Activated T-cell treated with anti-CD3 and anti-CD28 coated beads for 1 hour (primary cell): ENCODE data around the gene NKRF.
A peak's percentile ranks its signal among the peaks of the same experiment; 100 is the strongest.

Experiments used
- DNase-seq: peaks from one replicate; pipeline ENCODE4 v3.0.0-alpha.2; 2020; ENCODE audit warnings: low read depth

Gene NKRF

GRCh38 chrX:119607018-119607389 is 780 bp upstream of the NKRF start:
- DNase-seq, result no peak

DNA sequence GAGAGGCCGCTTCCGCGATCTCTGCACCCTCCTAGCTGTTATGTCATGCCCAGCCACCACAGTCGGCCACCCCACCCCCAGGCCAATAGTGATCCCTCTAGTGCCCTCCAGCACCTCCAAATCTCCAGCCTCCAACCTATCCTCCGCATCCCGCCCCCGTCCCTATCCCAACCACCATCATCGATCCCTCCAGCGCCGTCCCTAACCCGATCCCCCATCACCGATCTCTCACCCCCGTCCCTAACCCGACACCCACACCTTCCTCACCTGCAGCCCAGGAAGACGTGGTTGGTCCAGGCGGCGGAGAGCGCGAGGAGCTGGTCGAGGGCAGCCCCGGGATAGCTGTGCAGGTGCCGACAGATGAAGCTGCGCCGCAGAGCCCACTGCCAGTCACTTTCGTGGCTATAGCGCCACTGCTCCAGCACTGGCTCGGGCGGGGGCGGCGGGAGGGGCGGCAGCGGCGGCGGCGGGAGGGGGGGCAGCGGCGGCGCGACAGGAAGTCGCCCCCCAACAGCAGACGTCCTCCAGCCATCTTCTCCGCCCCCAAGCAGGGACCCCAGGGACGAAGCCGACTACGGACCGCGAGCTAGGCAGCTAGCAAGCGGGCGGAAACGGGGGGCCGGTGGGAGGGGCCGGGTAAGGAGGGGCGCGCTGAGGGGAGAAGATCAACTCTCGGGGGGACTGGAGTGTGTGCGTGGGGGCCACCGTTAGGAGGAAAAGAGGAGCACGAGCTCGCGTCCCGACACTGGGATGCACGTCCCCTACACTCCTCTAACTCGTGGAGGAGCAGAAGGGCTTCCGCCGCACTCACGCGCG is 552 bp downstream of the NKRF start:
- DNase-seq, result peak; percentile 29

DNA sequence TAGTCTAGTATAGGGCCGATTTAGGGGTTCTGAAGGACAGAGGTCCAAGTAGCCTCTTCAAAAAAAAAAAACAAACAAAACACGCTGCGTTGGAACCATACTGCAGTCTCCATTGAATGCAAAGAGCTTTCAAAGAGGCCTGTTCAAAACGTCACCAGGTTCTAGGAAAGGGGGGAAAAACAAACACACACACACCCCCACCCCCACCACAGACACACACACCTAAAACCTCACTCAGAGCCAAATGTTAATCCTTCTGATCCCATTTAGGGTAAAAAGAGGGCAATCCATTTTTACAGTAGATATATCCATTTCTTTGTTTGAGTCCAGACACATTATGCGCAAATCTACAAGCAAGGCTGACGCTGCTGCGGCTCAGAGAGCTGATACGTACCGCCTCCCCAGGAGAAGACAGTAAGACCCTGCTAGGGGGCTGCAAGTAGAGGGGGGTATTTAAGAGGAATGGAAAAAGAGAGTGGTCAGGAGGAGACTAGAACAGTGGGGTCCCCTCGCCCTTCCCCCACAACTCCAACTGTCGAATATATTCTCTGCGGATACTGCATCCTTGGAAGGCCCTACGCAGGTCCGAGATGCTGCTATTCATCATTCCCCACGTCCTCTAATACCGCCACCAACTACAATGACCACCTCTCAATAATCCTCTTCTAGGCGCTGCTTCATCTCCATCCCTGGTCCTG is 1.3 kb downstream of the NKRF start:
- DNase-seq, result no peak

DNA sequence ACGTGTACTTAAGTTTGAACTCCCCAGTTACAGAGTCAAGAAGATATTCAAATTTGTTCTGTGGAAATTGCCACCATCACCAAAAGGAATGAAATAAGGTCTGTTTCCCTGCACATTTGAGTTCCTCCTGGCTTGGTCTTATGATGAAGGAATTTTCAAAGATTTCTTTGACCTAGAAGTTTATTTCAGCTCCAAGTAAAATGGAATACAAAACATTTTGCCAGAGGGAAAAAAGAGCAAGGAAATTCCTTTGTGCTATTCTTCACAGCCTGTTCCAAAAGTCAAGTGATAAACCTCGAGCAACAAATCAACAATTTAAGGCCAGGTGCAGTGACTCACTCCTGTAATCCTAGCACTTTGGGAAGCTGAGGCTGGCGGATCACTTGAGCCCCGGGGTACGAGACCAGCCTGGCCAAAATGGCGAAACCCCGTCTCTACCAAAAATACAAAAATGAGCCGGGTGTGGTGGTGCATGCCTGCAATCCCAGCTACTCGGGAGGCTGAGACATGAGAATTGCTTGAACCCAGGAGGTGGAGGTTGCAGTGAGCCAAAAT is 3.4 kb downstream of the NKRF start:
- no peak for DNase-seq

DNA sequence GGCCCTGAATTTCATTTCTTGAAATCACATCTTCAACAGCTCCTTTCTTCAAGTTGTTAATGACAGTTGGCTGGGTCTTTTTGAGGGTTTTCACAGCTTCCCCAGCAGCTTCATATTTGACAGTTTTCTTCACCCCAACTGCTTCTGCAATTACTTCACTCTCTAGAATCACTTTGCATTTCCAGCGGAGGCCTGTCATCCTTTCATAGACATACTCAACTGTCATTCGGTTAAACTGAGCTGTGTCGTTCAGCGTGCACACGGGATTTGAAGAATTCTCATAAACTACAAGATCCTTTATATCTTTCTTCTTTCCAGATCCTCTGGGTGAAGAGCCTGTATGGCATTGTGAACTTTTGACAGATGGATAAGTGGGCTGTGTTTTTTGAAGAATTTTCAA is 16.4 kb downstream of the NKRF start:
- DNase-seq, result no peak

DNA sequence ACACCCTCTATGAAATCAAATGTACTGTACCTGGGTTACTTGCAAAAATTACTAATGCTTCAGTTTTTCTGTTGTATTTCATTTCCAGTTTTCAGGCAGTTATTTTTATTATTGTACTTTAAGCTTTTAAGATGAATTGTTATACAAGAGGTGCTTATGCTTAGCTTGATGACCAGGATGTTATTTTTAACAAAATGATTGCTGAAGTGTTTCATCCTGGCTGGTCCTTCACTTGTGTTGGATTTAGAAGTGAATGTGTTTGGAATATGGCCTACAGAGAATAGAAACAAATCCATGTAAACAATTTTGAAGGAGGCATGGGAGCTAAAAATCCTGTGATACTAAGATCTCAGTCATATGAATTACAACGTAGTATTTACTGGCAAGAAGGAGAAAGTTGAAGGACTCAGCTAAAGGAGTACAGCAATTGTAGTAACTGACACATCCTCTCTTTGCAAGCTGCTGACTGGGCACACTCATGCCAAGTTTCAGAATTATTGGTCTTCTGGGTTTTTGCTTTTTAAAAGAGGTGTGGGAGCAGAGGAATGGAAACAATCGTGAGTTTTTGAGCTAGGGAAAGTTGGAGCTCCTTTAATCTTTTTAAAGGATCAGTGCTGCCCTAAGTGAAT is 22.7 kb downstream of the NKRF start:
- no peak for DNase-seq

GRCh38 chrX:119579414-119579813 is 26.8 kb downstream of the NKRF start:
- no peak for DNase-seq

- peak; percentile 84 for DNase-seq
Observed at GRCh38 chrX:119574394-119575266, 31.6 kb downstream of the NKRF start, which contains the start of gene UBE2A. UBE2A (plus strand) TSS chrX:119574563; CDS start chrX:119574712, 149 bp downstream.

DNA sequence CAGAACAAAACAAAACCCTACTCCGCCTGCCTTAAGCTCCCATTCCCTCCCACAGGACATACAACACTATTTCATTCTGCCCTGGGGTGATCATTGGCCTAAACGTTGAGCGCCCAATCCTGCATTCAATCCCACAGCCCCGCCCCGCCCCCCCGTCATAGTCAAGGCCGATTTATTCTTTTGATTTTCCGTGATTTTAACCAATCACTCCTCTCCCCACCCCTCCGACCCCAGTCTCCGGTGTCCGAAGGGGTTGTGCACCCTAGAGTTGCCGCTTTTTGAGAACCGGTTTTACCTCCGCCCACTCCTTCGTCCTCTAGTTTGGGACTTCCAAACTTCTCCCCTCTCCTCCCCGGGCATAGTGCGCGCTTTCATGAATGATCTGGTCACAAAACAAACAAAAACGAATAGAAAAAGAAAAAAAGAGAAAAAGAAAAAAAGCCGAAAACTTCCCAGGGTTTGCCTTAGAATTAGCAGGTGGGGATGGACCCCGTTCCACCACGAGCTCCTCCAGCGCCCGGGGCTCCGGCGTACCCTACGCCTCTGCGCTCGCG is 32.3 kb downstream of the NKRF start:
- peak; percentile 0 for DNase-seq

DNA sequence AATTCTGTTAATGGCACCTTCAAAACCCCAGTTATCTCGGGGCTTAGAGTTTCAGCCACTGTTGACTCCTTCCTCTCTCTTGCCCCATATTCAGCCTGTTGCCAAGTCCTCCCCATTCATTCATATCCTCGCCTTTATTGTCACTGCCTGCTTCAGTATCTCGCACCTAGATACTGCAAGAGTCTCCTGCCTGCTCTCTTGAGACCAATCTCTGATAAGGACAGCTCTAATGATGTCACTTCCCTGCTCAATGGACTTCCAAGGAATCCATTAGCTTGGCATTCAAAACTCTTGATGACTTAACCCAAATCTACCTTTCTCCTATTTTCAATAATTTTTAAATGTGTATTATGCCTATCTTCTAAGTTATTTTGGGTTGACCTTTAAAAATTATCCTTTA is 33.0 kb downstream of the NKRF start:
- no peak for DNase-seq

- DNase-seq, result no peak
Observed at GRCh38 chrX:119570351-119570835, 35.8 kb downstream of the NKRF start.

- DNase-seq, result peak; percentile 75
Observed at GRCh38 chrX:119565107-119565663, 41.0 kb downstream of the NKRF start, which contains the start of gene STEEP1. STEEP1 (minus strand) TSS chrX:119565409; CDS start chrX:119565355, 54 bp downstream.

- DNase-seq, result no peak
Observed at GRCh38 chrX:119552508-119552907, 53.7 kb downstream of the NKRF start.

GRCh38 chrX:119549327-119550016 is 56.8 kb downstream of the NKRF start:
- no peak for DNase-seq

GRCh38 chrX:119541188-119541587 is 65.0 kb downstream of the NKRF start:
- no peak for DNase-seq

GRCh38 chrX:119539872-119540271 is 66.4 kb downstream of the NKRF start:
- no peak for DNase-seq
